Thyroid gland (tissue), 4 donors: ENCODE data around the gene IGFBP3.

ENCODE experiments used
- CTCF ChIP-seq, 6 experiments: fragments of 200-600 bp in 3 of 6; fragments of 450-650 bp in 3 of 6; sonication (generic) in 3 of 6; IDR thresholded peaks; one replicate each; pipeline ENCODE4 v1.5.1; 2016 to 2019; ENCODE audit warnings: antibody characterized with exemption in 6 of 6, mild to moderate bottlenecking in 2 of 6, inconsistent platforms in 1 of 6, moderate library complexity in 1 of 6
- POLR2A ChIP-seq, 2 donors: fragments of 450-650 bp; IDR thresholded peaks; one replicate each; pipeline ENCODE4 v1.6.1; 2017; ENCODE audit warnings: antibody characterized with exemption in 2 of 2, mild to moderate bottlenecking in 2 of 2, moderate library complexity in 1 of 2

- no peak for TF ChIP-seq CTCF (IDR thresholded peaks at IDR 0.05)
- TF ChIP-seq POLR2A (IDR thresholded peaks at IDR 0.05) = no peak
These were observed 1.7 kb upstream of the IGFBP3 start for GRCh38 chr7:45922810-45923209.
